SK-N-SH treated with all-trans-retinoic acid at 6 μM for 48 hours (cell line): ENCODE measurements around the gene TMEM201.

Experiments used
- ATAC-seq: fragments of 200-7000 bp; cut with Tn5 transposase; 3 replicates; pipeline ENCODE4 v1.9.1; 2020; ENCODE audit warnings: mild to moderate bottlenecking, moderate library complexity
- CREB5 ChIP-seq: fragments of 250-450 bp; sonication (Bioruptor Pico); IDR thresholded peaks from 2 replicates; pipeline ENCODE4 v1.5.1; 2020; ENCODE audit warnings: low read depth, mild to moderate bottlenecking, moderate library complexity
- CSDC2 ChIP-seq: fragments of 250-450 bp; sonication (Bioruptor Pico); IDR thresholded peaks from 2 replicates; pipeline ENCODE4 v1.5.0; 2020; ENCODE audit warnings: mild to moderate bottlenecking, moderate library complexity
- CSRNP3 ChIP-seq: fragments of 250-450 bp; sonication (Bioruptor Pico); IDR thresholded peaks from 2 replicates; pipeline ENCODE4 v1.5.1; 2021; ENCODE audit warnings: mild to moderate bottlenecking, moderate library complexity
- ESRRG ChIP-seq: fragments of 250-450 bp; sonication (Bioruptor Pico); IDR thresholded peaks from 2 replicates; pipeline ENCODE4 v1.6.1; 2021; ENCODE audit warnings: mild to moderate bottlenecking
- GLIS3 ChIP-seq: fragments of 250-450 bp; sonication (Bioruptor Pico); IDR thresholded peaks from 2 replicates; pipeline ENCODE4 v1.5.0; 2020; ENCODE audit warnings: mild to moderate bottlenecking, moderate library complexity
- ISL1 ChIP-seq: fragments of 250-450 bp; sonication (Bioruptor Pico); IDR thresholded peaks from 2 replicates; pipeline ENCODE4 v2.1.2; 2022; ENCODE audit warnings: mild to moderate bottlenecking, moderate library complexity
- PATZ1 ChIP-seq: fragments of 250-450 bp; sonication (Bioruptor Pico); IDR thresholded peaks from 2 replicates; pipeline ENCODE4 v1.8.0; 2020; ENCODE audit warnings: mild to moderate bottlenecking, moderate library complexity, borderline replicate concordance
- POU6F1 ChIP-seq: fragments of 250-450 bp; sonication (Bioruptor Pico); IDR thresholded peaks from 2 replicates; pipeline ENCODE4 v1.8.0; 2021; ENCODE audit warnings: low read depth, mild to moderate bottlenecking, moderate library complexity, borderline replicate concordance
- SNAI2 ChIP-seq: fragments of 250-450 bp; sonication (Bioruptor Pico); IDR thresholded peaks from 2 replicates; pipeline ENCODE4 v1.5.0; 2020; ENCODE audit warnings: mild to moderate bottlenecking, moderate library complexity
- TOX ChIP-seq: fragments of 250-450 bp; sonication (Bioruptor Pico); IDR thresholded peaks from 2 replicates; pipeline ENCODE4 v1.8.0; 2021; ENCODE audit warnings: mild to moderate bottlenecking, moderate library complexity, borderline replicate concordance
- TSHZ2 ChIP-seq: fragments of 250-450 bp; sonication (Bioruptor Pico); IDR thresholded peaks from 2 replicates; pipeline ENCODE4 v1.5.0; 2020; ENCODE audit warnings: mild to moderate bottlenecking, moderate library complexity
- ZC3H10 ChIP-seq: fragments of 250-450 bp; sonication (Bioruptor Pico); IDR thresholded peaks from 2 replicates; pipeline ENCODE4 v1.5.1; 2021; ENCODE audit warnings: mild to moderate bottlenecking, moderate library complexity
- ZFP3 ChIP-seq: fragments of 250-450 bp; sonication (Bioruptor Pico); IDR thresholded peaks from 2 replicates; pipeline ENCODE4 v1.5.0; 2020; ENCODE audit warnings: mild to moderate bottlenecking, moderate library complexity
- ZFP30 ChIP-seq: fragments of 450-650 bp; formaldehyde crosslinking; IDR thresholded peaks from 2 replicates; pipeline ENCODE4 v1.5.0; 2022; ENCODE audit warnings: mild to moderate bottlenecking, moderate library complexity
- ZNF565 ChIP-seq: fragments of 450-650 bp; formaldehyde crosslinking; conservative IDR thresholded peaks from 2 replicates; pipeline ENCODE4 v1.5.0; 2020; ENCODE audit warnings: low read depth, mild to moderate bottlenecking, moderate library complexity
- ZNF70 ChIP-seq: fragments of 450-650 bp; formaldehyde crosslinking; IDR thresholded peaks from 2 replicates; pipeline ENCODE4 v1.5.0; 2020; ENCODE audit warnings: mild to moderate bottlenecking, moderate library complexity
- ZNF8 ChIP-seq: fragments of 450-650 bp; formaldehyde crosslinking; IDR thresholded peaks from 2 replicates; pipeline ENCODE4 v1.5.0; 2020; ENCODE audit warnings: mild to moderate bottlenecking, moderate library complexity

The TMEM201 gene

GRCh38 chr1:9589719-9590157 is 1.0 kb downstream of the TMEM201 start:
- no peak for ATAC-seq
- TF ChIP-seq ESRRG (CRISPR knock-in tag) (no peak), ZNF70 (CRISPR knock-in tag) (no peak), TOX (no peak), SNAI2 (CRISPR knock-in tag) (no peak), ZFP30 (CRISPR knock-in tag) (no peak), ZC3H10 (CRISPR knock-in tag) (no peak), CSRNP3 (CRISPR knock-in tag) (no peak), GLIS3 (CRISPR knock-in tag) (no peak), POU6F1 (no peak)

- no peak for ATAC-seq
- TF ChIP-seq TSHZ2 (CRISPR knock-in tag) (no peak), GLIS3 (CRISPR knock-in tag) (no peak), CSDC2 (no peak), ZNF8 (CRISPR knock-in tag) (no peak), ZFP30 (CRISPR knock-in tag) (no peak), PATZ1 (no peak), ESRRG (CRISPR knock-in tag) (no peak), SNAI2 (CRISPR knock-in tag) (no peak), ZFP3 (CRISPR knock-in tag) (no peak), CREB5 (CRISPR knock-in tag) (no peak), ZNF70 (CRISPR knock-in tag) (no peak), ISL1 (CRISPR knock-in tag) (no peak), TOX (no peak), ZNF565 (CRISPR knock-in tag) (no peak)
- TF ChIP-seq, all 23 proteins: peak for 0
These were observed 1.5 kb downstream of the TMEM201 start for GRCh38 chr1:9590201-9590600.

GRCh38 chr1:9590945-9591668 is 2.4 kb downstream of the TMEM201 start:
- TF ChIP-seq CSRNP3 (CRISPR knock-in tag) = no peak
- TF ChIP-seq TOX = no peak
- no peak for TF ChIP-seq ZFP30 (CRISPR knock-in tag)
- no peak for TF ChIP-seq ZNF70 (CRISPR knock-in tag)
- TF ChIP-seq ZNF8 (CRISPR knock-in tag) = no peak
- no peak for ATAC-seq
